Transverse colon (tissue), 4 donors: ENCODE measurements around the gene CCDC83. TPM values are rescaled to one million over a fixed set of nuclear protein-coding genes. Genes with fewer than 3 reads are reported as not detected.
"Not testable (repeated sequence)": the region's sequence is repeated elsewhere in the genome, so short reads cannot be mapped to it uniquely, and the experiment has no call there.

Experiments used
- DNase-seq: peaks from one replicate; pipeline ENCODE4 v3.0.0-alpha.2; 2019
- H3K27ac ChIP-seq, 4 donors: fragments of 200-600 bp; sonication (generic); 2 replicates each; pipeline ENCODE4 v1.5.1; 2016 to 2018; ENCODE audit warnings: inconsistent platforms in 4 of 4
- H3K27me3 ChIP-seq: fragments of 200-600 bp; sonication (generic); 2 replicates; pipeline ENCODE4 v1.5.1; 2017; ENCODE audit warnings: inconsistent platforms
- H3K36me3 ChIP-seq, 4 donors: fragments of 200-600 bp; sonication (generic); 2 replicates each; pipeline ENCODE4 v1.5.1; 2017 to 2019; ENCODE audit warnings: inconsistent platforms in 4 of 4
- H3K4me1 ChIP-seq, 4 donors: fragments of 200-600 bp; sonication (generic); 2 replicates each; pipeline ENCODE4 v1.5.1; 2017 to 2020; ENCODE audit warnings: inconsistent platforms in 4 of 4
- H3K4me3 ChIP-seq, 4 donors: fragments of 200-600 bp; sonication (generic); 1 replicate in 1 of 4; 2 replicates in 3 of 4; pipeline versions ENCODE4 v1.5.1 to v1.6.1; 2017 to 2019; ENCODE audit warnings: inconsistent platforms in 4 of 4
- H3K9me3 ChIP-seq, 2 donors: fragments of 200-600 bp; sonication (generic); 2 replicates each; pipeline ENCODE4 v1.5.1; 2017 to 2019; ENCODE audit warnings: inconsistent platforms in 2 of 2
- CTCF ChIP-seq, 5 experiments: fragments of 200-600 bp in 3 of 5; fragments of 450-650 bp in 2 of 5; sonication (generic) in 3 of 5; IDR thresholded peaks; 1 replicate in 2 of 5; 2 replicates in 3 of 5; pipeline ENCODE4 v1.5.1; 2016 to 2017; ENCODE audit warnings: antibody characterized with exemption in 5 of 5, inconsistent platforms in 3 of 5, mild to moderate bottlenecking in 2 of 5, moderate library complexity in 1 of 5
- EP300 ChIP-seq: sonication (generic); formaldehyde crosslinking; IDR thresholded peaks from one replicate; pipeline ENCODE4 v1.6.1; 2017; ENCODE audit warnings: antibody characterized with exemption, low read depth
- POLR2A ChIP-seq: fragments of 450-650 bp; IDR thresholded peaks from one replicate; pipeline ENCODE4 v1.6.1; 2016; ENCODE audit warnings: antibody characterized with exemption, mild to moderate bottlenecking, moderate library complexity
- POLR2AphosphoS5 ChIP-seq, 3 donors: sonication (generic); formaldehyde crosslinking; IDR thresholded peaks; one replicate each; pipeline ENCODE4 v1.6.1; 2016; ENCODE audit warnings: antibody characterized with exemption in 3 of 3
- WGBS, 2 donors: methylation state at CpG; one replicate each; pipeline ENCODE4 v1.1.5; 2018; ENCODE audit warnings: low coverage in 1 of 2; 5-methylcytosine and 5-hydroxymethylcytosine counted together
- in situ Hi-C, 4 donors: fragments of 200-750 bp; cut with MboI; loops; one replicate each; pipeline versions ENCODE4 v1.15.0 to v1.15.1; 2017; ENCODE audit warnings: low sequenced_read_pairs in 3 of 4, low pct_ligation_motif_present in 1 of 4, low pct_unique_long_range_greater_than_20kb in 1 of 4
- intact Hi-C: fragments of 100-400 bp; cut with DNase I; formaldehyde crosslinking; loops from one replicate; pipeline ENCODE4 v1.15.1; 2023; ENCODE audit warnings: low total_unique reads
- total RNA-seq, 4 donors: library from RNA; depleted of rRNA; stranded (reverse); fragments of >200 nt; gene quantifications; one replicate each; pipeline ENCODE4 v1.1.0, GENCODE V29; 2016

The CCDC83 gene
- total RNA-seq, 4 donors from 2014 or later = not detected

- no peak for DNase-seq
- H3K9me3 ChIP-seq = no peaks in the 10 kb centered on the region
- TF ChIP-seq POLR2A (no peak), CTCF (IDR thresholded peaks at IDR 0.05) (no peak), EP300 (no peak), POLR2AphosphoS5 (IDR thresholded peaks at IDR 0.05) (no peak)
- no peaks in the 10 kb centered on the region for H3K27me3 ChIP-seq
- no peak overlapping the region for H3K27ac ChIP-seq
- peaks cover 0 to 6% (median 0%) of the 10 kb centered on the region in 4 donors for H3K4me1 ChIP-seq
- intact Hi-C loops = no loop called here
- H3K36me3 ChIP-seq = no peaks in the 10 kb centered on the region
- no peak overlapping the region for H3K4me3 ChIP-seq
- in situ Hi-C loops = loop anchor here in 1 of 4 donors (25.0 kb wide), 1 partner anchor 235 kb away; no protein-coding TSS in a partner anchor
These were observed 7.7 kb upstream of the CCDC83 start for GRCh38 chr11:85847436-85847835.

- in situ Hi-C loops (loop anchor here in 1 of 4 donors (25.0 kb wide), 1 partner anchor 236 kb away; no protein-coding TSS in a partner anchor), intact Hi-C loops (no loop called here)
- WGBS, 2 donors = 90 to 94% methylated on average over 3 of the region's 3 CpGs
- H3K4me3 ChIP-seq = no peak overlapping the region
- no peaks in the 10 kb centered on the region for H3K27me3 ChIP-seq
- H3K4me1 ChIP-seq = peaks cover 0 to 6% (median 0%) of the 10 kb centered on the region in 4 donors
- no peak for DNase-seq
- H3K36me3 ChIP-seq = no peaks in the 10 kb centered on the region
- no peaks in the 10 kb centered on the region for H3K9me3 ChIP-seq
- H3K27ac ChIP-seq = no peak overlapping the region
- no peak for TF ChIP-seq POLR2A
- no peak for TF ChIP-seq POLR2AphosphoS5 (IDR thresholded peaks at IDR 0.05)
- TF ChIP-seq EP300 = no peak
- TF ChIP-seq CTCF (IDR thresholded peaks at IDR 0.05) = no peak
These were observed 7.2 kb upstream of the CCDC83 start for GRCh38 chr11:85848006-85848405.

- Histone ChIP-seq H3K36me3 (no peaks in the 10 kb centered on the region), H3K4me1 (peaks cover 0 to 6% (median 0%) of the 10 kb centered on the region in 4 donors), H3K27me3 (no peaks in the 10 kb centered on the region), H3K9me3 (no peaks in the 10 kb centered on the region), H3K4me3 (no peak overlapping the region), H3K27ac (no peak overlapping the region)
- intact Hi-C loops = no loop called here
- no peak for DNase-seq
- in situ Hi-C loops = loop anchor here in 1 of 4 donors (25.0 kb wide), 1 partner anchor 236 kb away; no protein-coding TSS in a partner anchor
- WGBS, 2 donors = 91 to 92% methylated on average over 2 of the region's 2 CpGs
- TF ChIP-seq POLR2AphosphoS5 (IDR thresholded peaks at IDR 0.05) = no peak
- TF ChIP-seq CTCF (IDR thresholded peaks at IDR 0.05) = no peak
- TF ChIP-seq POLR2A = no peak
- no peak for TF ChIP-seq EP300
These were observed 6.6 kb upstream of the CCDC83 start for GRCh38 chr11:85848556-85848955.

- 97% methylated on average over 18 of the region's 33 CpGs; no CpG with 5 or more reads in 1 of the 2 donors for WGBS, 2 donors
- DNase-seq, H3K36me3 ChIP-seq, H3K27me3 ChIP-seq, H3K4me3 ChIP-seq, H3K9me3 ChIP-seq, H3K27ac ChIP-seq: not testable (repeated sequence)
- intact Hi-C loops (loop anchor here (10.0 kb wide), 1 partner anchor 362 kb away; no protein-coding TSS in a partner anchor), in situ Hi-C loops (loop anchor here (10.0 to 25.0 kb wide), 3 partner anchors 185 to 362 kb away; no protein-coding TSS in a partner anchor)
- peaks cover 0 to 12% (median 8%) of the 10 kb centered on the region in 4 donors for H3K4me1 ChIP-seq
These were observed 2.4 kb upstream of the CCDC83 start for GRCh38 chr11:85852754-85853153.

- not testable (repeated sequence) for H3K9me3 ChIP-seq, H3K27me3 ChIP-seq, H3K27ac ChIP-seq, H3K4me3 ChIP-seq, H3K36me3 ChIP-seq, DNase-seq
- peaks cover 0 to 12% (median 8%) of the 10 kb centered on the region in 4 donors for H3K4me1 ChIP-seq
- 62 to 94% methylated on average over 2 to 7 of the region's 7 CpGs for WGBS, 2 donors
- in situ Hi-C loops (loop anchor here (10.0 to 25.0 kb wide), 3 partner anchors 184 to 361 kb away; no protein-coding TSS in a partner anchor), intact Hi-C loops (loop anchor here (10.0 kb wide), 1 partner anchor 361 kb away; no protein-coding TSS in a partner anchor)
These were observed 1.6 kb upstream of the CCDC83 start for GRCh38 chr11:85853541-85853940.
